Upper lobe of right lung (tissue), 1 donor: ENCODE measurements around the gene PTPRN2. TPM values are rescaled to one million over a fixed set of nuclear protein-coding genes. Genes with fewer than 3 reads are reported as not detected.
A peak's percentile ranks its signal among the peaks of the same experiment; 100 is the strongest.

Experiments
- ATAC-seq: fragments of 200-7000 bp; cut with Tn5 transposase; one replicate; pipeline ENCODE4 v1.9.1; 2020; ENCODE audit warnings: mild to moderate bottlenecking, moderate library complexity
- DNase-seq: peaks from one replicate; pipeline ENCODE4 v3.0.0-alpha.2; 2020
- H3K27ac ChIP-seq: fragments of 200-600 bp; one replicate; pipeline ENCODE4 v1.8.0; 2022
- H3K27me3 ChIP-seq: fragments of 200-600 bp; one replicate; pipeline ENCODE4 v1.8.0; 2022; ENCODE audit warnings: mild to moderate bottlenecking
- H3K36me3 ChIP-seq: fragments of 200-600 bp; one replicate; pipeline ENCODE4 v1.8.0; 2022
- H3K4me1 ChIP-seq: fragments of 200-600 bp; one replicate; pipeline ENCODE4 v1.8.0; 2022
- H3K4me3 ChIP-seq: fragments of 200-600 bp; one replicate; pipeline ENCODE4 v1.8.0; 2022; ENCODE audit warnings: mild to moderate bottlenecking
- H3K9me3 ChIP-seq: fragments of 200-600 bp; one replicate; pipeline ENCODE4 v1.8.0; 2022
- intact Hi-C: fragments of 100-400 bp; cut with DNase I; formaldehyde crosslinking; loops from one replicate; pipeline ENCODE4 v1.11.0; 2022
- total RNA-seq: library from RNA; stranded (reverse); fragmentation: NEBNext Ultra II Directional; extraction: Animal tissue kit (Norgen Biotek cat#: 25700); gene quantifications from one replicate; pipeline ENCODE4 v1.2.1, GENCODE V29; 2021
- TF ChIP-seq, protein P1 (sequence below): fragments of 200-600 bp; IDR thresholded peaks from one replicate; pipeline ENCODE4 v1.8.0; 2022; ENCODE audit warnings: antibody characterized with exemption
- donor health status: DM: no; HTN: yes; CAD: no; lungs with severe emphysema.

Gene PTPRN2
- total RNA-seq, 1 donor from 2014 or later = 4.9 TPM

GRCh38 chr7:158581440-158582088, 6.1 kb downstream of the PTPRN2 start:
- peak overlapping the region; percentile 27 for H3K27ac ChIP-seq
- TF ChIP-seq, protein P1, sequence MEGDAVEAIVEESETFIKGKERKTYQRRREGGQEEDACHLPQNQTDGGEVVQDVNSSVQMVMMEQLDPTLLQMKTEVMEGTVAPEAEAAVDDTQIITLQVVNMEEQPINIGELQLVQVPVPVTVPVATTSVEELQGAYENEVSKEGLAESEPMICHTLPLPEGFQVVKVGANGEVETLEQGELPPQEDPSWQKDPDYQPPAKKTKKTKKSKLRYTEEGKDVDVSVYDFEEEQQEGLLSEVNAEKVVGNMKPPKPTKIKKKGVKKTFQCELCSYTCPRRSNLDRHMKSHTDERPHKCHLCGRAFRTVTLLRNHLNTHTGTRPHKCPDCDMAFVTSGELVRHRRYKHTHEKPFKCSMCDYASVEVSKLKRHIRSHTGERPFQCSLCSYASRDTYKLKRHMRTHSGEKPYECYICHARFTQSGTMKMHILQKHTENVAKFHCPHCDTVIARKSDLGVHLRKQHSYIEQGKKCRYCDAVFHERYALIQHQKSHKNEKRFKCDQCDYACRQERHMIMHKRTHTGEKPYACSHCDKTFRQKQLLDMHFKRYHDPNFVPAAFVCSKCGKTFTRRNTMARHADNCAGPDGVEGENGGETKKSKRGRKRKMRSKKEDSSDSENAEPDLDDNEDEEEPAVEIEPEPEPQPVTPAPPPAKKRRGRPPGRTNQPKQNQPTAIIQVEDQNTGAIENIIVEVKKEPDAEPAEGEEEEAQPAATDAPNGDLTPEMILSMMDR = no peak
- DNase-seq (no peak), ATAC-seq (peak; percentile 72)
- H3K36me3 ChIP-seq = no peaks in the 10 kb centered on the region
- peaks cover 47% of the 10 kb centered on the region for H3K27me3 ChIP-seq
- peaks cover 6% of the 10 kb centered on the region for H3K4me1 ChIP-seq
- H3K4me3 ChIP-seq = no peak overlapping the region
- peaks cover 9% of the 10 kb centered on the region for H3K9me3 ChIP-seq
- intact Hi-C loops = no loop called here

DNA sequence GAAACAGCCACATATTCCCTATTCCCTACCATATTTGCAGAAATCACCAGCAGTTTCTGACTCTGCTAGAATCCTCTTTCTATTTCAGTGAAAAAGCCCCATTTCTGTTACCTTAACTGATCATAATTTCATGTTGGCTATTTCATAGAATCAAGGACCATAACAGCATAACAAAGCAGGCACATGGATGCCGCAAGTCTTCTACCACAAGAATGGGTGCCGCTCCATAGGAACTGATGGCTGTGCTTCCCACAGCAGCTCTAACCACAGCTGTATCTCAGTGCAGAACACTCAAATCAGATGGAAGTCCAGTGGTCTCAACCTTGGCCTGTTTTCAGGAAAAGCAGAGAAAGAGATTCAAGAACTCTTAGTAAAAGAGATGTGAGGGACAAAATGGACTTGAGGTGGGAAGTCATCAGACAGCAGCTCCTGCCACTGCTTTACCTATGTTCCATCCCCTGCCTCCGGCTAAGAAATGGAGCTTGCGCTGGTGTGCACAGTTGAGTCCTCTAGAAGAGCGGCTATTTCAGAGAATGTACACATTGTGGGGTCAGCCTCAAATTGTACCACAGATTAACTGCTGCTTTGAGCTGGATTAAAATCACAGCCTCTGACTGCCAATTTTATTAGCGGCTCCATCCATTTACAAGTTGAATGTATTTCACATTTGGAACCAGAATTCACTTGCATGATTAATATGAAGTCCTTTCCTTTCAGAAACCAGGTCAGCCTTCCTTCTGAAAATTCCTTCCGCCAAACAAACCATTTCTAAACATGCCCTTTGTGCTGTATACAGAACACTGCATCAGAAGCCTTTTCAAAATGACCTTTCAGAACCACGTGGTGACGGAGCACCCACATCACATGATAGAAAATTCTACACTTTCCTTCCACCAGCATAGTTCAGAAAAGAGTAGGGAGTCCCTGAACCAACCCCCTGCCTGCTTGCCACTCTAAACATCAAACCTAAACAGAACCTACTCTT, 7.7 kb downstream of the PTPRN2 start:
- Histone ChIP-seq H3K9me3 (peaks cover 9% of the 10 kb centered on the region), H3K27ac (no peak overlapping the region), H3K27me3 (peaks cover 30% of the 10 kb centered on the region), H3K4me3 (no peak overlapping the region), H3K36me3 (no peaks in the 10 kb centered on the region), H3K4me1 (no peaks in the 10 kb centered on the region)
- intact Hi-C loops = no loop called here
- DNase-seq (no peak), ATAC-seq (no peak)
- TF ChIP-seq, protein P1 = no peak

DNA sequence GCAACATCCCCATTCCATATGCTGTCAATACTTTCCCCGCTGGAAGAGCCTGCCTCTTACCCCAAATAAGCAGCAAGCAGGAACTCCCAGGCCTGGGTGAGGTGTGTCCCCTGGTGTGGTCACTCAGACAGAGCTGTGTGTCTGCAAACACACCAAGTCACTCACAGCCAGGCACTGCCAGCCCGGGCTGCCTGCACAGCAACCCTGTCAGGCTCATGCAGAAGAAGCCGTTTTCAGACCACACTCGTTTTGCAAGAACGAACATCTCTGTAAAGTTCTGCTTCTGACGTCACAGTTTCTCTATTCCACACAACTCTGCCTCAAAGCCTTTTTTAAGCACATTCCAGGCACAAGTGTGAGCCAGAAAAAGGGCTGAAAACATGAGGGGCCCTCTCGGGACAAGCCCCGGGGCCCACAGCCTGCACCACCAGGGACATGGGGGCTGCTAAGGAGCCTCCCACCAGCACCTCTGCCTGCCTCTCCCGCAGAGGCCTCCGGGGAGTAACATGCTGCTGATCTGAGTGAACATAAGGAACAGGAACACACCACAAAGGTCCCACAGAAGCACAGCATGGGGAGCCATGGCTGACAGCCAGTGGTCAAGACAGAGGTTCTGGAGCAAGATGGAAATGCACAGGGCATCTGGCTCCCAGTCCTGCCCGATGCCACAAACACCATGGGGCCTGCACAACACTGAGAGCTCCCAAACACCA, 11.4 kb downstream of the PTPRN2 start:
- no peak overlapping the region for H3K4me3 ChIP-seq
- TF ChIP-seq, protein P1 = no peak
- H3K36me3 ChIP-seq = no peaks in the 10 kb centered on the region
- ATAC-seq (no peak), DNase-seq (no peak)
- H3K9me3 ChIP-seq = peaks cover 9% of the 10 kb centered on the region
- no peaks in the 10 kb centered on the region for H3K27me3 ChIP-seq
- H3K4me1 ChIP-seq = no peaks in the 10 kb centered on the region
- intact Hi-C loops = no loop called here
- no peak overlapping the region for H3K27ac ChIP-seq

GRCh38 chr7:158574308-158575036, 13.2 kb downstream of the PTPRN2 start:
- ATAC-seq (no peak), DNase-seq (no peak)
- no peak overlapping the region for H3K27ac ChIP-seq
- no peak overlapping the region for H3K4me3 ChIP-seq
- H3K4me1 ChIP-seq = no peaks in the 10 kb centered on the region
- intact Hi-C loops = no loop called here
- TF ChIP-seq, protein P1 = no peak
- no peaks in the 10 kb centered on the region for H3K36me3 ChIP-seq
- peaks cover 4% of the 10 kb centered on the region for H3K9me3 ChIP-seq
- H3K27me3 ChIP-seq = peaks cover 15% of the 10 kb centered on the region

GRCh38 chr7:158573310-158573709, 14.3 kb downstream of the PTPRN2 start:
- Histone ChIP-seq H3K36me3 (no peaks in the 10 kb centered on the region), H3K4me3 (no peak overlapping the region), H3K9me3 (no peaks in the 10 kb centered on the region), H3K27ac (no peak overlapping the region), H3K27me3 (peaks cover 26% of the 10 kb centered on the region), H3K4me1 (no peaks in the 10 kb centered on the region)
- ATAC-seq = no peak
- TF ChIP-seq, protein P1 = no peak
- intact Hi-C loops = no loop called here
- DNase-seq = no peak
